Stimulated activated CD8-positive, alpha-beta memory T cell treated with anti-CD3 and anti-CD28 coated beads, Interleukin-12 subunit alpha, Interleukin-12 subunit beta, amount 100 ng/mL, for 4 hours (primary cell): ENCODE measurements around the gene OTX2.

Experiments used
- DNase-seq: peaks from one replicate; pipeline ENCODE4 v3.0.0-alpha.2; 2020; ENCODE audit warnings: low read depth

Gene OTX2

DNA sequence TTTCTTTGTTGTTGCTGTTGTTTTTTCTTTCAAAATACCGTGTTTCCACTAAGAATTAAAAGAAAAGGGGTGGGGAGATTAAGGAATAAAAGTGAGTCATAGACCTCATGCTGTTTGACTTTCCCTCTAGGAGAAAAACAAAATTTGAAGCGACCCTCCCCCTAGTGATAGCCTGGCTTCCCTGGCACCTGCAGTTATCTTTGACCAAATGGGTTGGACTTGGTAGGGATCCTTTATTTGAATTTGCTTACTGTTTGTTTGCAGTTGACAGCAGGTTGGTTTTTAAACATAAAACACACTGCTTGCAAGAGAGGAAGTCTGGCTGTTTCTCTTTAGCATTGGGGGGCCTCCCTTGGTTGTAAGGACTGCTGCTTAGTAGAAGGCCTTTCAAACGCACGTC is 14.0 kb downstream of the OTX2 start:
- no peak for DNase-seq

DNA sequence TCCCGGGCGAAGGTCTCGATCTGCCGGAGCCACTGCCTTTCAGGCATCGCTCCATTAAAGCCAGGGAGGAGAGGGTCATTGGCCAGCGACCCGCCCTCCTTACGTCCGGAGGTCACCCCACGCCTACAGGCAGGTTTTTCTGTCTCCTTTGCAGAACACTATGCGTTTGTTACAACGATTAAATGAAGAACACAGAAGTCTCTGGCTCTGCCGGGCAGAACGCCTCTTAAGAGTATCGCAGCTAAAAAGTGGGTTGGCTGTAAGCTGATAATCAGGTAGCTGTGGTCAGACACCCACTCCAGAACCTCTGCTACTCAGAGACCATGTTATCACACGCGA is 15.0 kb downstream of the OTX2 start:
- DNase-seq: no peak

DNA sequence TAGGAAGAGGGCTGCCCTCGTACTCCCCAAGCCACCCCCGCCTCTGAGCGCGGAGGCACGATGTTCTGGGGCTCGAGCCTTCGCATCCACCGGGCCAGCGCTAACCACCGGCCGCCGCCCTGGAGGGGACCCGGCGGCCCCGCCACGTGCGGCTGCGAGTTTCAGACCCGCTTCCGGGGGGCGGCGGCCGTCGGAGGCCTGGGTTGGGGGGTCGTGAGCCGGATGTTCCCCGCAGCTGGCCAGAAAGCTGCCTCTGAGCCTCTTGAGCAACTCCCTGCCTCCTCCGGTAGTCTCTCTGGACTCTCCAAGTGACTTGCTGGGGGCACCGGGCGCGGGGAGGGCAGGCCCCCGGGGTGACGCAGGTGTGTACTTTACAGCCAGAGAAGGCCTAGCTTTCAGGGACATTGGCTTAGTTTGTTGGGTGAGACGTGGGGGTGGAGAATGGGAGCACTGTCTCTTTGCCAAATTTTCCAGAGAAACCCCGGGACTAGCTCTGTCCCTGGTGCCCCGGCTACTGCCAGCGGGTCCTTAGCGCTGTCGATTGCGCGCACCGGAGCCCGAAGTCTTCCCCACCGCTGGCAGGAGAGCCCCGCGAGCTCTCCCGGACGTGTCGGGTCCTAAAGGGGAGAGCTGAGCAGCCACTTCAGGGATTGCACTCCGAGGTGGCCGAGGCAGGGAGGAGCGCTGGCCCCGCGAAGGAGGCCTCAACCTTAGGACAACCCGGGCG is 15.6 kb downstream of the OTX2 start:
- DNase-seq: no peak

DNA sequence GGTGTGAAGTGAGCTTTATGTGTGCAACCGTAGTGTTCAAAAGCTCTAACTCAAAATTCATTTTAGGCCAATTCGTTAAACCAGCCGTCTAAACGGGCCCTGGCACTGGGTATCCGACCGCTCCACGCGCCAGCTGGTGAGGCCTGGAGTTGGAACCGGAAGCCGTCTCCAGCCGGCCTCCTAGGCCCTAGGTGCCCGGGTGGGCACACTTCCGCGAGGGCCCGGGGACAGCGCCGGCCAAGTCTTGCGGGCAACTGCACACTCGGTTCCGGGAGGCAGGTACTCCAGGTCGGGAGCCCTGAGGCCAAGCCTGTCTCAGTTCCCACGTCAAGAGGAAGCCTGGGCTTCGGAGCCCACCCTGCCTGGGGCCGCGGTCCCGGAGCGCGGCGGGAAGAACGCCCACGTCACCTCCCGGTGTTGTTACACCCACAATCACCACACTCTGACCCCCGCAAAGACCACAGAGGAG is 16.2 kb downstream of the OTX2 start:
- DNase-seq: no peak

- no peak for DNase-seq
These were observed 20.3 kb downstream of the OTX2 start for GRCh38 chr14:56789955-56790354.

DNA sequence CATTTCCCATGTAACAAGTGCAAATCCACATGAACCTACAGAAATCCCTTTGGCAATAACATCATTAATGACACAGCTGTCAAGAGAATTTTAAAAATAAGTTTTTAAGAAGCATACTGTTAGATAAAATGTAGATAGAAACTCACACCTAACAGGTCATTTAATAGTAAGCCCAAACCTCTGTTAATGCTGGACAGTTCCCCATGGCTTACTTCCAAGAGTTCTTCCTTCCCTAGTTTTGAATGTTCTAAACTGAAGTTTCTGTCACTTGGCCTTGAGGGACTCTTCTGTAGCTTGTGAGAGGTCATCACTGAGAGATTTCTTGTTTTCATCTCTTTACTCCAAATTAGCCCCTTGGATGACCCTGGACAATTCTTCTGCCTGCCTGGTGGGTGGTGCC is 22.7 kb downstream of the OTX2 start:
- DNase-seq: no peak

DNA sequence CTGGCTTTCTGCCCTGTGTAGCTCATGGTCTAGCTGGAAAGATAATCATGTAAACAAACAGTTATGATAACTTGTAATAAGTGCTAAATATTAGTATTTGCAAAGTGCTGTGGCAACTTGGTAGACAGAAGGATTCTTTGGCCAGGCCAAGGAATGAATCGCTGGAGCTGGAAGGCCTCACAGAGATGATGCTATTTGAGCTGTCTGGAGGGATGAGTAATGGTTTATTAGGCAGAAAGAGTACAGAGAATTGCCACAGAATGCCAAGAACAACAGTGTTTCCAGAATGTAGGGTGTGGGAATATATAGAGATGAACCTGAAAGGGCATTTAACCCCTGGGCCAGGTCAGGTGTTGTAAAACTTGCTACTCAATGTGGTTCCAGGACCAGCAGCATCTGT is 27.6 kb downstream of the OTX2 start:
- DNase-seq: no peak

DNA sequence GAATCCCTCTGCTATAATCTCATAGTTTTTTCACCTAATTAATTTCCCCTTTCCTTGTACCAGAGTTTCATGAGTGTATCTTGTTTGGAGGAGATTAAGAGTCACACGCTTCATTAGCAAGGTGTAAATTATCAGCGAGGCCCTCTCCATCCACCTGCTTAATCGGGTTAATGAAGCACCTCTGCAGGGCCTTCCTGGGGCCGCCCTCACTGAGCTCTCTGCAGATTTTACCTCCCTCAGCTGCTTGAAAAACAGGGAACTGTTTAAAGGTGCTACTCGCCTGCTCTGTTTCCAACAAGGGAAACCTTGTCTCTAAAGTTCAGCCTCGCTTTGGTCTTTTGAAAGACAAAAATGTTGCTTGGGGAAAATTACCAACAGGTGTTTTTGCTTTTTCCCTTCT is 35.8 kb downstream of the OTX2 start:
- DNase-seq: no peak

- no peak for DNase-seq
These were observed 39.8 kb downstream of the OTX2 start for GRCh38 chr14:56770512-56770911.

- no peak for DNase-seq
These were observed 49.9 kb downstream of the OTX2 start for GRCh38 chr14:56760164-56760914.

DNA sequence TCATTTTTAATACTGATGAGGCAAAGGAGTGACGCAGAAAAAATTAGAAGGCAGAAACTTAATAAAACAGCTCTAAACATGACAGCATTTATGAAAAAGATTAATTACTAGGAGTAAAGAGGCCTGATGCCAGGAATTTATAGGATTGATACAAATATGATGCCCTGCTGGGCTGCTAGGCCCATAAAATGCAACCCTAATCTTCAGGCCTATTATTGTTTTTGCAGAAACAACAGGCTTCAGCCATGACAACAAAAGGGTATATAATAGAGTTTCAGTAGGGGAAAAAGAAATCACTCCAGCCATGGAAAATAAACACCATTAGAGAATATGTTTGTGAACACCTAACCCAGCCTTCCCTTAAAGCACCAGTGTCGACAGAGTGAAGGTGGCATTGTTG is 50.6 kb downstream of the OTX2 start:
- no peak for DNase-seq

GRCh38 chr14:56759094-56759493 is 51.2 kb downstream of the OTX2 start:
- no peak for DNase-seq

DNA sequence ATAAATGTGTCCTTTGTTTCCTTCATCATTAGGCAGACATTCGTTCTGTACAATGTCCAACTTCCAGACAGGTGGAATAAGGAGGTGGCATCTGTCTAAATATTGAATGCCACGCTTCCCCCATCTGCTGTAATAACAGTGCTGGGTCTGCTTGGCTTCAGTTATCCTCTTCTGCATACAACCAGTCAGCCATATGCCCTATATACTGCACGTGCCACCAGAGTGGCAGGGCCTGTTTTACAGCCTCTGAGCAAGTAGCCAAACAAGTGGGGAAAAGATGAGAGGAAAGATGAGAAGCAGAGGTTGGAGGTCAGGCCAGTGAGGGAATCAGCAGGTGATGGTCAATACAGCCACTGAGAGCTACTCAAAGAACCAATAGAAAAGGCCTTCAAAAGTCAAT is 55.4 kb downstream of the OTX2 start:
- no peak for DNase-seq

- DNase-seq: no peak
These were observed 56.9 kb downstream of the OTX2 start for GRCh38 chr14:56753396-56753795.

GRCh38 chr14:56752428-56752827 is 57.9 kb downstream of the OTX2 start:
- no peak for DNase-seq

DNA sequence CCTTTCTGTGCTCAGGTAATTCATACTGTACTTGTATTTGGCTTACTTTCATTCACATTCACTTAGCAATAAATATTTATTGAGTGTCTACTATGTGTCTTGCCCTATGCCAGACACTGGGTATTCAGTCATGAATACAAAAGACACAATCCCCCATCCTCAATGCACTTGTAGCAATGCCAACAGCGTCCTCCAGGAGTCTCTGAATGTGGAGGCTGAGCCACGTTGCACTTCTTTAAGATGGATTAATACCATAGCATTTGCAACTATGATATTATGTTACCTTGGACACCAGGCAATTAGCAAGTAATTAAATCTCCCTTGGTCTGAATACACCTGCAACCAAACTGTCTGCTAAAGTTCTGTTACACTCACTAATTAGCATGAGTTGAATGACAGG is 58.8 kb downstream of the OTX2 start:
- DNase-seq: no peak
